GM10266 (cell line): ENCODE results near the gene YAP1.
A peak's percentile ranks its signal among the peaks of the same experiment; 100 is the strongest.

ENCODE experiments used
- DNase-seq: peaks from one replicate; pipeline ENCODE4 v3.0.0; 2012; ENCODE audit errors: extremely low spot score
- TF ChIP-seq, protein P1 (sequence below): IDR thresholded peaks from 2 replicates; pipeline ENCODE4 v1.5.1; 2012; ENCODE audit warnings: mild to moderate bottlenecking, low read depth; ENCODE audit not compliant: control insufficient read depth, insufficient read depth; ENCODE audit errors: missing control alignments

The YAP1 gene

DNA sequence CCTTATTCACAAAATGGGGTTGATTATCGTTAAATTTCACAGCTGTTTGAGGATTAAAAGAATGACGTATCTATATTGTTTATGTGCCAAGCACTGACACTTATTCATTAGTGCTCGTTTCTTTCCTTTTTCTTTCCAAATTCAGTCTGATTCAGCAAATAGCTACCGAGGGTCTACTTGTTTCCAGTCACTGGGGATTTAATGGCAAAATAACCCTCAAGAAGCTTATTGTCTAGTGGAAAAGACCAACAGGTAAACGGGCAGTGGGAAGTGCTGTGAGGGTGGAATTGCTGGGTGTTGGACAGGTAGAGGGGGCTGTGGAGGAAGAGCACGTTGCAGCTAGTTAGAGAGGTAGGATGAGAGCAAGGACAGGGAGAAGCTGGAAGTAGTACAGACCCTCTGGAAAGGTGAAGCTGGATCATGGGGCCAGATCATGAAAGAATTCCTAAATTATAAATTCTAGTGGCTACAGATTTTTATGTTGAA lies 158.8 kb downstream of the YAP1 start:
- TF ChIP-seq, protein P1, sequence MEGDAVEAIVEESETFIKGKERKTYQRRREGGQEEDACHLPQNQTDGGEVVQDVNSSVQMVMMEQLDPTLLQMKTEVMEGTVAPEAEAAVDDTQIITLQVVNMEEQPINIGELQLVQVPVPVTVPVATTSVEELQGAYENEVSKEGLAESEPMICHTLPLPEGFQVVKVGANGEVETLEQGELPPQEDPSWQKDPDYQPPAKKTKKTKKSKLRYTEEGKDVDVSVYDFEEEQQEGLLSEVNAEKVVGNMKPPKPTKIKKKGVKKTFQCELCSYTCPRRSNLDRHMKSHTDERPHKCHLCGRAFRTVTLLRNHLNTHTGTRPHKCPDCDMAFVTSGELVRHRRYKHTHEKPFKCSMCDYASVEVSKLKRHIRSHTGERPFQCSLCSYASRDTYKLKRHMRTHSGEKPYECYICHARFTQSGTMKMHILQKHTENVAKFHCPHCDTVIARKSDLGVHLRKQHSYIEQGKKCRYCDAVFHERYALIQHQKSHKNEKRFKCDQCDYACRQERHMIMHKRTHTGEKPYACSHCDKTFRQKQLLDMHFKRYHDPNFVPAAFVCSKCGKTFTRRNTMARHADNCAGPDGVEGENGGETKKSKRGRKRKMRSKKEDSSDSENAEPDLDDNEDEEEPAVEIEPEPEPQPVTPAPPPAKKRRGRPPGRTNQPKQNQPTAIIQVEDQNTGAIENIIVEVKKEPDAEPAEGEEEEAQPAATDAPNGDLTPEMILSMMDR, result no peak

DNA sequence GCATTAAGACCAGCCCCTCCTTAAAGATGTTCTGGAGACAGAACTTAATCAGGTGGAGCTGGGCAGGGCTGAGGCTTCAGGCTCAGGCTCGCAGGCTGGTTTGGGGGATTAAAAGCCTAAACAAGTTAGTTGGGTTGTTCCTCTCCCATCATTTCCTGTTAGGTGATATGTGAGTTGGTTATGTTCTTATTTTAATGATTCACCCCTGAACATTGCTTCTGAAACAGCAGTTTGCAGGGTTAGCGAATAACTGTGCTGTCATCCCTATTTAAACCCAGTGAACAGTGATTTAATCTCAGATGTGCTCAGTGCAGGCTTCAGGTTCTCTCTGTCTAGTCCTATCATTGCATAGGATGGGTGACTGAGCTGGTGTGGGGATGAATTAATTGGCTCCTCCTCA lies 159.7 kb downstream of the YAP1 start:
- DNase-seq, result no peak
- TF ChIP-seq, protein P1, result no peak

More for the DNA sequence above, 158.8 kb downstream of the YAP1 start:
- DNase-seq, result no peak

DNA sequence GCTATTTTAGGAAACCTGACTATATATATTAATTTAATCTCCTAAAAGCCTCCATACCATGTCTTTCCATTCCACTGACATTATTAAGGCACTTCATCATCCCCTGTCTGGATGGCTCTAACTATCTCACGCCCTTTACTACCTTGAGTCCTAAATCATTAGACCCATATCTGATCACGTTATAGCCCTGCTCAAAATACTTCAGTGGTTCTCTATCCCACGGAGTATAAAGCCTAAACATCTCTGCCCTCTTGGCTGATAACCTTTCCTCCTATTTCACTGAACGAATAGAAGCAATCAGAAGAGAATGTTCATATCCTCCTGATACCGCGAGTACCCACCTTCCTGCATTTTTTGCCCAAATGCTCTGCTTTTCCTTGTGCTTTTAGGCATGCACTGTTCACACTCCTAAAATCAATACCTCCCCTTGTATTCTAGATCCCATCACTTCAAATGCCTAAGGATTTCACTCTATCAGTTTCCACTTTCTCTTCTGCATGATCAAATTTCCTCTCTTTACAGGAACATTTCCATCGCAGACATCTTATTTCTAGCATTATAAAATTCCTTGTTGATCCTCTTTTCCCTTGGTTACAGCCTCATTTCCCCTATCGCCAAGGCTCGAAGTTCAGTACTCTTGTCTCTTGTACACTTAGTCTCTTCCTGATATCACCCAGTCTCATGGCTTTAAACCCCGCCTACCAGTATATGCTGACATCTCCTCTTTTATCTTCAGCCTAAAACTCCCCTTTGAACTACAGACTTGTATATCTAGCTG lies 162.0 kb downstream of the YAP1 start:
- no peak for DNase-seq
- TF ChIP-seq, protein P1, result no peak

DNA sequence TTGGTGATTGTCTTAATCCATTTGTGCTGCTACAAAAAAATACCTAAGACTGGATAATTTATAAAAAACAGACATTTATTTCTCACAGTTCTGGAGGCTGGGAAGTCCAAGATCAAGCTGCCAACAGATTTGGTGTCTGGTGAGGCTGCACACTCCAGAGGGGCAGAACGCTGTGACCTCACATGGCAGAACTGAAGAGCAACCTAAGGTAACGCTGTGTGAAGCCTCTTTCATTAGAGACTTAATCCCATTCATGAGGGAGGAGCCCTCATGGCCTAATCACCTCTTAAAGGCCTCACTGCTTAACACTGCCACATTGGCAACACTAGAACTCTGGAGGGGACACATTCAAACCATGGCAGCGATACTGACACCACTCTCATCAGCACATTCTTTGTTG lies 164.4 kb downstream of the YAP1 start:
- TF ChIP-seq, protein P1, result no peak
- DNase-seq, result no peak

DNA sequence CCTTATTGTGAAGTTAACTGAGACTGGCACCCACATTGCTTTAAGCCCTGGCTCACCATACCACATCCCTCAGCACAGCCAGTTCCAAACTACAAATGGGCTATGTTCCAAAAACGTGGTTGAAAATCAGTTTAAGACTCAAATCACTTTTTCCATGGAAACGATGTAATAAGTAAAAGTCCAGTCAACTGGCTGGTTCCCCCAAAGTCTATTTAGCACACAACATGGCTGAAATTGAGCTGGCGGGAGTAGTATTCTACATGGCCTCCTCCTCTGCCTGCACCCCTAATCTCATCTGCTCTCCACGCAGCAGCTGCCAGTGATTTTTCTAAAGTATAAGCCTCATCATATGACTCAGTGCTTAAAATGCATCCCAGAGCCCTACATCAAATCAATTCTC lies 166.1 kb downstream of the YAP1 start:
- DNase-seq, result no peak
- TF ChIP-seq, protein P1, result no peak

DNA sequence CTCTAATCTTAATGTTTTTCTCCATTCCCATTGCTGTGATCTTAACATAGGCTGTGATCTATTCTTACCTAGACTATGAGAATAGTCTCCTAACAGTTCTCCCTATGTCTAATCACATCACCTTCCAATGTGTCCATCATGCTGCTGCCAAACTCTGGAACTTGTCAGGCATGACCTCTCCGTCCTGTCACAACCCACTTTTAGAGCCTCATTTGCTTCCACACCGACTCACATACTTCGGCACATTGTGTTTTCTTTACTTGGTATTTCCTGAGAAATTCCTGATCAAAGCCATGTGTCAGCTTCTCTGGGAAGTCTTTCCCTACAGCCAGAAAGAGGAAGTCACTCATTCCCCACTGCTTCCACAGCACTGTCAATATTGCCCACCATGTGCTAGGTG lies 166.5 kb downstream of the YAP1 start:
- DNase-seq, result no peak
- TF ChIP-seq, protein P1, result no peak

DNA sequence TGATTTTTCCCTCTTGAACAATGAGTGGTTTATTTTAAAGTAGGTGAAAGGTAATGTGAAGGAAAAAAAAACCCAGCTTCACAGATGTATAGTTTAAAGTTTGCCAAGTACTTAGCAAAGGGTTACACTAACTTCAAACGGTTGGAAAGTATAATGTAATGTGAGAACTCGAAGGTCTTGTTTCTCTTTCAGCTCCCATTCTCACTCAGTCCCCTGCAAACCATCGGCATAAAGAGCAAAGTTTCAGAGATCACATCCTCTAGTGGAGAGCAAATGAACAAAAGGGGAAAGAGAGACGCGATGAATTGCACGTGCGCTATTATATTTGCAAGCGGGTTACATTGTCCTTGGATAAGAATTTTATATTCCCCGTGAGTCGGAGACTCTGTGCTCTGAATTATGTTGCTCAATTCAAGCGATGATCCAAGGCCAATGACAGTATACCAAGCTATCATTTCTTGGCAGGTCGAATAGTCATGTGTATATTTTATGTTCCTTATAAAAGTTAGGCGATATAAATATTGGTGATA lies 169.5 kb downstream of the YAP1 start:
- DNase-seq, result peak; percentile 72
- TF ChIP-seq, protein P1, result no peak
